Measurements from ENCODE around the gene IGFBP3.

Gene IGFBP3

DNA sequence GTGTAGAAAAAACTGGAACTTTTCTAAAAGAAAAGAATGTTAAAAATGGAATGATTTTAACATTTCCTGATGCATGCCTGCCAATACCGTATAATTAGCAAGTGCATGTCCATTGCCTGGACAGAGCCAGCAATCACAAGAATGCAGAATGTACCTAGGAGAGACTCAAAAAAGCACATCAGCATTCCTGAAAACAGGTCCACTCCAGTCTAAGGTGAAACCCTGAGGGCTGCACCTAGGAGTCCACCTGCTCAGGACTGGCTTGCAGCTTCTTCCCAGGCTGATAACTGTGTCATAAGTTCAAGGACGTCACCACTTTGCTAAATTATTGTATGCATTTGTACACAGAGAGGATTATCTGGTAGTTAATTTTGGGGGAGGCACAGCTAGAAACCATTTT, 53.6 kb downstream of the IGFBP3 start:
- no peak for DNase-seq

- DNase-seq: no peak
Measured at GRCh38 chr7:45865594-45866410, 55.3 kb downstream of the IGFBP3 start.

DNA sequence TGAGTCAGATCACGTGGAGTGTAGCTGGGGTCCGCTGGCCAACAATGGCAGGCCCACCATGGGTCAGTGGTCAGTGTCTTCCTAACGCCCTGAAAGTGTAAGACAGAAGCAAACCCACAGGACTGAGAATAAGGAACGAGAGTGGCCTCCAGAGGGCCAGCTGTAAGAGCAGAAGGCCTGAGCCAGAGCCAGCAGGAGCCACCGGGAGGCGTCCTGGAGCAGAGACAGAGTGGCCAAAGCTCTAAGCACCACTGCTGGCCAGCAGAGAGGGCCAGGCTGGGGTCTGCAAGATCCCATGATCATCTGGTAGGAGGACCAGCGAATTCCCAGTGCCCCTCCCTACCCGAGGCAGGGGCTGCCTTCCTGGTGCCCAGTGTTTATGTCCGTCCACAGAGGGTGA, 57.4 kb downstream of the IGFBP3 start:
- no peak for DNase-seq

All from NCI-H2029 (cell line).